HEK293 (cell line): ENCODE measurements around the gene MAPRE2.

Source experiments
- SETDB1 ChIP-seq: IDR thresholded peaks from one replicate; pipeline ENCODE4 v1.6.1; 2017; ENCODE audit warnings: mild to moderate bottlenecking, low read length, moderate library complexity, mixed read lengths; ENCODE audit not compliant: insufficient read length
- ZNF133 ChIP-seq: fragments of 450-650 bp; formaldehyde crosslinking; IDR thresholded peaks from 2 replicates; pipeline ENCODE4 v1.5.1; 2016; ENCODE audit warnings: missing biosample characterization, missing genetic modification characterization
- TF ChIP-seq, protein P1 (sequence below): fragments of 450-650 bp; formaldehyde crosslinking; IDR thresholded peaks from 2 replicates; pipeline ENCODE4 v1.5.1; 2016; ENCODE audit warnings: missing biosample characterization, missing genetic modification characterization

DNA sequence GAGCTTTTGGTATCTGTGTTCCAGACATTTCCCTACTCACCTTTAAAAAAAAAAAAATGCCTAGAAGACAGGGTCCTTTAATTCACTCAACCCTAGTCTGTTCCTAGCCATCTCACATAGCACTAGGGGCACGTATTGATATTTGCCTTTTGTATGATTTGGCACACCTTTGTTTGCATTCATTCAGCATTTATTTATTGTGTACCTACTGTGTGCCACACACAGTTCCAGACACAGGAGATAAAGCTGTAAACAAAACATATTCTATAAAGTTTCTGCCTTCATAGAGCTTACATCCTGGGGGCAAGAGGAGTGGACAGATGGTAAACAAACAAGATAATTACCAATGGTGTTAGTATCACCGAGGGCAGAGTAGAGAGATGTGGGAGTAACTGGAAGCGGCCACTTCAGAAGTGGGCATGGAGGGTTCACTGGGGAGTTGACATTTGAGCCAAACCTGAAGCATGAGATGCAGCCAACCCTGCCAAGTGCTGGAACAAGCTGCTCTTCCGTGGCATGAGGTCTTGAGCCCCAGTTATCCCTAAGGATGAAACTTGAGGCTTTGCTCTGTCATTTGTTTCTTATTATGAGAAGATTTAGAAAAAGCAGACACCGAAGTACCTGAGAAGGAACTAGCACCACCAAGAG lies 18.2 kb downstream of the MAPRE2 start:
- no peak for TF ChIP-seq SETDB1
- TF ChIP-seq, protein P1, sequence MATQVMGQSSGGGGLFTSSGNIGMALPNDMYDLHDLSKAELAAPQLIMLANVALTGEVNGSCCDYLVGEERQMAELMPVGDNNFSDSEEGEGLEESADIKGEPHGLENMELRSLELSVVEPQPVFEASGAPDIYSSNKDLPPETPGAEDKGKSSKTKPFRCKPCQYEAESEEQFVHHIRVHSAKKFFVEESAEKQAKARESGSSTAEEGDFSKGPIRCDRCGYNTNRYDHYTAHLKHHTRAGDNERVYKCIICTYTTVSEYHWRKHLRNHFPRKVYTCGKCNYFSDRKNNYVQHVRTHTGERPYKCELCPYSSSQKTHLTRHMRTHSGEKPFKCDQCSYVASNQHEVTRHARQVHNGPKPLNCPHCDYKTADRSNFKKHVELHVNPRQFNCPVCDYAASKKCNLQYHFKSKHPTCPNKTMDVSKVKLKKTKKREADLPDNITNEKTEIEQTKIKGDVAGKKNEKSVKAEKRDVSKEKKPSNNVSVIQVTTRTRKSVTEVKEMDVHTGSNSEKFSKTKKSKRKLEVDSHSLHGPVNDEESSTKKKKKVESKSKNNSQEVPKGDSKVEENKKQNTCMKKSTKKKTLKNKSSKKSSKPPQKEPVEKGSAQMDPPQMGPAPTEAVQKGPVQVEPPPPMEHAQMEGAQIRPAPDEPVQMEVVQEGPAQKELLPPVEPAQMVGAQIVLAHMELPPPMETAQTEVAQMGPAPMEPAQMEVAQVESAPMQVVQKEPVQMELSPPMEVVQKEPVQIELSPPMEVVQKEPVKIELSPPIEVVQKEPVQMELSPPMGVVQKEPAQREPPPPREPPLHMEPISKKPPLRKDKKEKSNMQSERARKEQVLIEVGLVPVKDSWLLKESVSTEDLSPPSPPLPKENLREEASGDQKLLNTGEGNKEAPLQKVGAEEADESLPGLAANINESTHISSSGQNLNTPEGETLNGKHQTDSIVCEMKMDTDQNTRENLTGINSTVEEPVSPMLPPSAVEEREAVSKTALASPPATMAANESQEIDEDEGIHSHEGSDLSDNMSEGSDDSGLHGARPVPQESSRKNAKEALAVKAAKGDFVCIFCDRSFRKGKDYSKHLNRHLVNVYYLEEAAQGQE (tag by site-specific recombination): no peak
- TF ChIP-seq ZNF133: no peak
